Gastrocnemius medialis (tissue), 4 donors: Measurements from ENCODE around the gene KRT17. TPM values are rescaled to one million over a fixed set of nuclear protein-coding genes. Genes with fewer than 3 reads are reported as not detected.

Experiments used
- ATAC-seq, 2 donors: fragments of 150-250 bp; one replicate each; pipeline ENCODE4 v1.9.1; 2016
- DNase-seq, 2 donors: peaks; one replicate each; pipeline ENCODE4 v3.0.0-alpha.2; 2019
- H3K27ac ChIP-seq, 4 donors: fragments of 200-600 bp; sonication (generic); 1 replicate in 1 of 4; 2 replicates in 3 of 4; pipeline ENCODE4 v1.5.1; 2016 to 2018; ENCODE audit warnings: mild to moderate bottlenecking in 2 of 4, moderate library complexity in 1 of 4
- H3K27me3 ChIP-seq, 3 donors: fragments of 200-600 bp; sonication (generic) in 2 of 3; 1 replicate in 1 of 3; 2 replicates in 2 of 3; pipeline versions ENCODE4 v1.5.1 to v1.6.0; 2016 to 2019; ENCODE audit warnings: mild to moderate bottlenecking in 1 of 3, moderate library complexity in 1 of 3
- H3K36me3 ChIP-seq, 2 donors: fragments of 200-600 bp; sonication (generic) in 1 of 2; one replicate each; pipeline ENCODE4 v1.5.1; 2017 to 2018
- H3K4me1 ChIP-seq, 2 donors: fragments of 200-600 bp; sonication (generic) in 1 of 2; one replicate each; pipeline ENCODE4 v1.5.1; 2016 to 2017; ENCODE audit warnings: mild to moderate bottlenecking in 2 of 2
- H3K4me3 ChIP-seq, 4 donors: fragments of 200-600 bp; sonication (generic) in 3 of 4; 1 replicate in 1 of 4; 2 replicates in 3 of 4; pipeline ENCODE4 v1.5.1; 2016 to 2019; ENCODE audit warnings: mild to moderate bottlenecking in 2 of 4
- H3K9me3 ChIP-seq, 3 donors: fragments of 200-600 bp; sonication (generic) in 2 of 3; 1 replicate in 1 of 3; 2 replicates in 2 of 3; pipeline ENCODE4 v1.5.1; 2016 to 2019
- POLR2A ChIP-seq, 2 donors: fragments of 450-650 bp; IDR thresholded peaks; one replicate each; pipeline ENCODE4 v1.6.1; 2017; ENCODE audit warnings: antibody characterized with exemption in 2 of 2, mild to moderate bottlenecking in 2 of 2, moderate library complexity in 2 of 2
- in situ Hi-C, 4 donors: fragments of 200-750 bp; cut with MboI; loops; one replicate each; pipeline versions ENCODE4 v1.15.0 to v1.8.0; 2017; ENCODE audit warnings: low sequenced_read_pairs in 4 of 4
- intact Hi-C: fragments of 100-400 bp; cut with DNase I; formaldehyde crosslinking; loops from one replicate; pipeline ENCODE4 v1.15.1; 2023; ENCODE audit warnings: low total_unique reads
- total RNA-seq, 4 donors: library from RNA; depleted of rRNA; stranded (reverse); fragments of >200 nt; gene quantifications; one replicate each; pipeline versions ENCODE4 v1.1.0 to v1.2.3, GENCODE V29; 2016
- TF ChIP-seq, protein P1 (sequence below), 5 experiments: fragments of 450-650 bp in 3 of 5; fragments of 200-600 bp in 2 of 5; sonication (generic) in 2 of 5; IDR thresholded peaks in 4 of 5; conservative IDR thresholded peaks in 1 of 5; 1 replicate in 4 of 5; 2 replicates in 1 of 5; pipeline ENCODE4 v1.5.1; 2016 to 2019; ENCODE audit warnings: antibody characterized with exemption in 5 of 5, mild to moderate bottlenecking in 3 of 5, moderate library complexity in 3 of 5

Gene KRT17
- total RNA-seq, 4 donors from 2014 or later, result not detected

DNA sequence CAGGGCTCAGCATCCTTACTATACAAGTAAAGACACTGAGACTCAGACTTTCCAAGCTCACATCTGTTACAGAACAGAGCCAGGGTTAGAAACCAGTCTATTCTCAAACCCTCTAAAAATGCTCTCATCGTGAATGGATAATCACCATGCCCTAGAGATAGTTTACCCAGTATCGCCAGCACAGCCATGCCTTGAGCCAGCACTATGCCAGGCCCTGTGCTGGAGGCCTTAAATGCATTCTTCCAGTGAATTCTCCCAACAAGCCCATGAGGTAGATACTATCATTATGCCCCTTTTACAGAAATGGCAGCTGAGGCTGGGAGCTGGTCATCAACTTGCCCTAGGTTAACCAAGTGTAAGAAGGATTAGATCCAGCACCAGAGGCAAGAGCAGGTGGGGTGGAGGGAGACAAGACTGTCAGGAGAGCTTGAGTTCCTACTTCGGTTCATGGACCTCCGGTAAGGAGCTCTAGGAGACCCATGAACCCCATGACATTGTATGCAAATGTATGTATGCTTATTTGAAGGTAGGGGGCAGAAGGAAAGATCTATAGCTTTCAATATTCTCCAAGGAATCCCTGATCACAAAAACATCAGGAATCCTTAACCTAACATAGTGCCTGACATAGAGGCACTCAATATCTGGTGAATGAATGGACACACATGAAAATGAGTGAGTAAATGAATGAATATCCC, 42.9 kb downstream of the KRT17 start:
- intact Hi-C loops, result no loop called here
- Histone ChIP-seq H3K4me3 (no peak overlapping the region), H3K27me3 (peaks cover 0 to 11% (median 8%) of the 10 kb centered on the region in 3 donors), H3K36me3 (no peaks in the 10 kb centered on the region), H3K9me3 (no peaks in the 10 kb centered on the region), H3K27ac (no peak overlapping the region), H3K4me1 (no peaks in the 10 kb centered on the region)
- TF ChIP-seq, protein P1, sequence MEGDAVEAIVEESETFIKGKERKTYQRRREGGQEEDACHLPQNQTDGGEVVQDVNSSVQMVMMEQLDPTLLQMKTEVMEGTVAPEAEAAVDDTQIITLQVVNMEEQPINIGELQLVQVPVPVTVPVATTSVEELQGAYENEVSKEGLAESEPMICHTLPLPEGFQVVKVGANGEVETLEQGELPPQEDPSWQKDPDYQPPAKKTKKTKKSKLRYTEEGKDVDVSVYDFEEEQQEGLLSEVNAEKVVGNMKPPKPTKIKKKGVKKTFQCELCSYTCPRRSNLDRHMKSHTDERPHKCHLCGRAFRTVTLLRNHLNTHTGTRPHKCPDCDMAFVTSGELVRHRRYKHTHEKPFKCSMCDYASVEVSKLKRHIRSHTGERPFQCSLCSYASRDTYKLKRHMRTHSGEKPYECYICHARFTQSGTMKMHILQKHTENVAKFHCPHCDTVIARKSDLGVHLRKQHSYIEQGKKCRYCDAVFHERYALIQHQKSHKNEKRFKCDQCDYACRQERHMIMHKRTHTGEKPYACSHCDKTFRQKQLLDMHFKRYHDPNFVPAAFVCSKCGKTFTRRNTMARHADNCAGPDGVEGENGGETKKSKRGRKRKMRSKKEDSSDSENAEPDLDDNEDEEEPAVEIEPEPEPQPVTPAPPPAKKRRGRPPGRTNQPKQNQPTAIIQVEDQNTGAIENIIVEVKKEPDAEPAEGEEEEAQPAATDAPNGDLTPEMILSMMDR (IDR thresholded peaks at IDR 0.05 in 4 of 5, conservative IDR thresholded peaks at IDR 0.05 in 1 of 5), result no peak
- TF ChIP-seq POLR2A (IDR thresholded peaks at IDR 0.05), result no peak
- in situ Hi-C loops, result no loop called here
- ATAC-seq, result no peak
- DNase-seq, result no peak

DNA sequence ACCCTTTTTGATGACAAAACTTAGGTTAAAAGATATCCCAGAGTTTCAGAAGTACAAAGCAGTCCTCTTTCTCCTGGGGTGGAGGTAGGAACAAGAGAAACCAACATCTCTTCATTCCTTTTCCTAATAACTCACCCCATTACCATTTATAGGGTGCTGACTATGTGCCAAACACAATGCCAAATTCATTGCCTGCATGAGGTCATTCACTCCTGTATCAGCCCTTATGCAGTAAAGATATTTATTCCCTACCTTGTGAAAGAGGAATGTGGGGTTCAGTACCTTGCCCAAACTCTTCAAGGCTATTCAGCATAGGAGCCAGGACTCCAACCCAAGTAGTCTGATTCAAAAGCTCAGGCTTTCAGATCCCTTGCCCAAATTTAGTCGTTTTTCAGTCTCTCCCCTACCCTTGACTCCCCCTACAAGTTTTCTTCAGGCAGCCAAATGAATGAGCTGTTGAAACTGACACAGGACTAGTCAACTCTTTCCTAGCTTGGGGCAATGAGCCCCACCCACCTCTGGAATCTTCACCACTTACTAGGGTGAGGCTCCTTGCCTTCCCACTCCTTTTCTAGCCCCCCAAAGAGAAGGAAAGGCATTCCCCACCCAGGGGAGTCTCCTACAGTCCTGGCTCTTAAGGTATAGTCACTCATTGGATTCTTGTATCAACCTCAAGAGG, 43.5 kb downstream of the KRT17 start:
- TF ChIP-seq POLR2A (IDR thresholded peaks at IDR 0.05), result no peak
- TF ChIP-seq, protein P1 (IDR thresholded peaks at IDR 0.05 in 4 of 5, conservative IDR thresholded peaks at IDR 0.05 in 1 of 5), result no peak
- no peaks in the 10 kb centered on the region for H3K9me3 ChIP-seq
- peaks cover 0 to 16% (median 8%) of the 10 kb centered on the region in 3 donors for H3K27me3 ChIP-seq
- intact Hi-C loops, result no loop called here
- in situ Hi-C loops, result no loop called here
- H3K4me1 ChIP-seq, result no peaks in the 10 kb centered on the region
- H3K27ac ChIP-seq, result no peak overlapping the region
- no peak overlapping the region for H3K4me3 ChIP-seq
- no peaks in the 10 kb centered on the region for H3K36me3 ChIP-seq
- ATAC-seq (no peak), DNase-seq (no peak)

DNA sequence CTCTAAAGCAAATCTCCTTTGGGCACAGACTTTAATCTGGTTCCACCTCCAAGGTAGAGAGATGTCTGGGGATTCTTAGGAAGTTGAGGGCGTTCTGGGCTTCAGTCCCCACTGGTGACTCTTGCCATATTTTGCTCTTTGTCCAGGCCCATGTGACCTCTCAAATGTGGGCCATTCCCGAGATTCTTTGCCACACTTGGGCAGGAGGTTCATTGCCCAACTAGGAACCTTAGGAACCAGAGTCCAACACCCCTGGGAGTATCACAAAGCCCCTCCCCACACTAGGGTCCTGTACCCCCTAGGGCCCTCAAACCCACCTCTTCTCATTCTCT, 44.2 kb downstream of the KRT17 start:
- H3K27ac ChIP-seq, result no peak overlapping the region
- no peak overlapping the region for H3K4me3 ChIP-seq
- intact Hi-C loops (no loop called here), in situ Hi-C loops (no loop called here)
- TF ChIP-seq POLR2A (IDR thresholded peaks at IDR 0.05), result no peak
- TF ChIP-seq, protein P1 (IDR thresholded peaks at IDR 0.05 in 4 of 5, conservative IDR thresholded peaks at IDR 0.05 in 1 of 5), result no peak
- peaks cover 0 to 16% (median 8%) of the 10 kb centered on the region in 3 donors for H3K27me3 ChIP-seq
- H3K4me1 ChIP-seq, result no peaks in the 10 kb centered on the region
- no peaks in the 10 kb centered on the region for H3K9me3 ChIP-seq
- DNase-seq (no peak), ATAC-seq (no peak)
- H3K36me3 ChIP-seq, result no peaks in the 10 kb centered on the region

DNA sequence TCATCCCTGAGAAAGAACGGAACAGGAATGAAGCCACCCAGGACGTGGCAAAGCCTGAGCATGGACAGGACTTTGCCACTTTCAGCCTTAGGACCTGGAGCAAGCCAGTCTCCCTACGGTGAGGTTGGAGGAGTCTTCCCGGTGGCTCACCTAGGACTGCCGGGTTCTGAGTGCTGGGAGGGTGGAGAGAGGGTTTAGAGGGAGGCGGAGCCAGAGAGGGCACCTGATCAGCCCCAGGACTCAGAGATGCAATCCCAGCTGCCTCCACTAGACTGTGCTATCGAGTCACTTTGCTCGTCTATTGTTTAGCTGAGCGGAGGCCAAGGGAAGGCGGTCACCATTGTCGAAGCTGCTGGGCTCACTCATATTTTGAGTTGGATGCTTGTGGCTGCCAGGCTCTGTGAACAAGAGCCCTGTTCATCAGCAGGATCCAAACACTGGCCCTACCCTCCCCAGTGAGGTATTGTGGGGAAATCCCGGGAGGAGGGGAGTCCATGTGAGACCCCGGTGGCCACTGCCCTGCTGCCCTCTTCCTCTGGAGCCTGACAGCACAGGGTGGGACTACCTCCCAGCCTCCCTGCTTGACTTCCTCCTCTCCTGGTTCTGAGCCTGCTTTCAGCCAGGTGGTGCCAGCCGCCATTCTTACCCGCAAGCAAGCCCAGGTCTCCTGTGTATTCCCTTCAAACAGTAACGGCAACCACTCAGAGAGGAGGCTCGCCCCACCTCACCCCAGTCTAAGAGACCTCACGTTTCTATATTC, 44.7 kb downstream of the KRT17 start:
- ATAC-seq (peak; percentile 47 to 82), DNase-seq (peak; percentile 12 to 47)
- in situ Hi-C loops, result no loop called here
- intact Hi-C loops, result no loop called here
- H3K4me3 ChIP-seq, result no peak overlapping the region
- no peaks in the 10 kb centered on the region for H3K9me3 ChIP-seq
- peaks cover 0 to 16% (median 8%) of the 10 kb centered on the region in 3 donors for H3K27me3 ChIP-seq
- TF ChIP-seq, protein P1 (IDR thresholded peaks at IDR 0.05 in 4 of 5, conservative IDR thresholded peaks at IDR 0.05 in 1 of 5), result peak; percentile 26 to 57 (median 37)
- TF ChIP-seq POLR2A (IDR thresholded peaks at IDR 0.05), result no peak
- no peaks in the 10 kb centered on the region for H3K36me3 ChIP-seq
- no peak overlapping the region for H3K27ac ChIP-seq
- no peaks in the 10 kb centered on the region for H3K4me1 ChIP-seq
